Cerebellar nuclear complex (tissue), 1 donor: ENCODE measurements around the gene NTN5.
A peak's percentile ranks its signal among the peaks of the same experiment; 100 is the strongest.
"Not testable (repeated sequence)": the region's sequence is repeated elsewhere in the genome, so short reads cannot be mapped to it uniquely, and the experiment has no call there.

Source experiments
- DNase-seq, 2 experiments: peaks; one replicate each; lab custom pipeline; 2025; lab: John Stamatoyannopoulos, UW

Gene NTN5

DNA sequence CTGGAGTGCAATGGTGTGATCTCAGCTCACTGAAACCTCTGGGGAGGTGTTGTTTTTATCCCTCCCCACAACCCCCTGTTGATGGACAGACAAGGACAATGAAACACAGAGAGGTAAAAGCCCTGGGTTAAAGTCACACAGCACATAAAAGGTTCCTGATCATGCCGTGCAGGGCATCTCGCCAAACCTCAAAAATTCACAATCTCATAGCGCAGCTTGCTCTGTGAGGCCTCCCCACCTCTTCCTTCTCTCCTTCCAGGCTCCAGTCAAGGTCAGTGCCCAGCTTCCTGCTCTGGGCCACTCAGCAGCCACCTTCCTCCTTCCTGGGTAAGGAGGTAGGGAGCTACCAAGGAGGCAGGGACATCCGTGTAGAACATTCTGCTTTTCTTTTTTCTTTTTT, 25.2 kb upstream of the NTN5 start:
- no peak for DNase-seq

DNA sequence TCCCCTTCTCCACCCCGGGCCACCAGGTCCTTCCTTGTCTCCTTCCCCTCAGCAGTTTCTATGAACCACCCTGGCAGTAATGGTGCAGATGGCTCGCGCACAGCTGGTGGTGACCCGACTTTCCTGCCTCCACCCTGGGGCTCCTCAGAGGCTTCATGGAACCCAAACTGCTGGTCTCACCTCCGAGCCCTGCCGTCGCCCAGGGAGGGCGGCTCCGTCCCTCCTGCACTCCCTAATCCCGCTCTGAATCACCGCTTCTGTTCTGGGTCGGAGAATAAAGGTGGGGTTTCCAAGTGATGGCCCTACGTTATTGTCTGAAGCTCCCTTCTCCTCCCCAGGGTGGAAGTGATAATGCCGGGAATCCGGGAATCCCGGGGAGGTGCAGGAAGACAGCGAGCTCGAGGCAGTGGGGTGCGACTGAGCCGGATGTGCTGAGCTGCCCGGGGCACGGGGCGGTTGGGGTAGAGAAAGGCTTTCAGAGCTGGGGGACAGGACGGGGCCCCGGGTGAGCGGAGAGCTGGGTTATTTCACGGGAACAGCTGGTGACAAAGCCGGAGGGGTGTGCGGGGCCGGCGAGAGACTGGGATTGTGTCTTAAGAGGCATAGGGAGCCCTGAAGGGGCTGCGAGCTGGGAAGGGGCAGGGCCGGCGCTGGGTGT, 23.7 kb upstream of the NTN5 start:
- no peak for DNase-seq

DNA sequence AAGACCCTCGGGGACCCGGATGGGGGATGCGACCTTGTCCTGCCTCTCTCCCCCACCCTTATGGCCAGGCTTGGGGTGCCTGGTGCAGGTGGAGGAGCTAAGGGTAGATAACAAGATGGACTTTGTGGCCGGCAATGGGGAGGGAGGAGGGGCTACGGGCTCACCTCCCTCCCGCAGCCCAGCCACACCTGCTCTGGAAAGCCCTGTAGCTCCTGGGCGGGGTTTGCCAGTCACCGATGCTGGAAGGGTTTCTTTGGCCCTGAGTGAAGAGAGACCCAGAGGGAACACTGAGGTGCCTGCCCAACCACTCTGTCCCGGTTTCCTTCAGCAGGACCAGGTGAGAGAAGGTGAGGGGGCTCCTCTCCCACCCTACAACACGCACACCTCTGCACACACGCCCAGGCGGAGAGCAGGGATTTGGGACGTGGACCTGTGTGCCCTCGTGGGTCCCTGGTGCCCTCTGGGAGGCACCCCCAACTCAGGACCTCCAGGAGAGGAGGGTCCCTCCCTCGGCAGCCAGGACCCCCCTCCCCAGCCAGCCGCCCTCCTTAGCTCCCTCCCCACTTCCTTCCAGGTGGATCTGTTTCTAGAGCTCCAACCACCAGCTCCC, 23.0 kb upstream of the NTN5 start, which contains the start of gene FUT2:
Gene FUT2 (plus strand): TSS at position 229 of the 610 bp plus-strand sequence. CDS start 6,986 bp downstream, outside the sequence.
- peak; percentile 17 to 34 for DNase-seq

DNA sequence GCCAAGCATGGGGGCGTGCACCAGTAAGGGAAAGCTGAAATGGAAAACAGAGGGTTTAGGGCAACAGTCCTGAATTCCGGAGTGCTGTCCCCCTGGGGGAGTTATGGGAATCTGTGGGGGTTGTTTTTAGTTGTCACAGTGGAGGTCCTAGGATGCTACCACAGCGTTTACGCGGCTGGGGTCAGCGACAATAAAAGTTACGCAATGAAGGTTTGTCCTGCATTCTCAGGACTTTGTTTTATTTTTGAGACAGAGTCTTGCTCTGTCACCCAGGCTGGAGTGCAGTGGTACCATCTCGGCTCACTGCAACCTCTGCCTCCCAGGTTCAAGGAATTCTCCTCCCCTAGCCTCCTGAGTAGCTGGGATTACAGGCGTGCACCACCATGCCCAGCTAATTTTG, 20.8 kb upstream of the NTN5 start:
- not testable (repeated sequence) for DNase-seq

DNA sequence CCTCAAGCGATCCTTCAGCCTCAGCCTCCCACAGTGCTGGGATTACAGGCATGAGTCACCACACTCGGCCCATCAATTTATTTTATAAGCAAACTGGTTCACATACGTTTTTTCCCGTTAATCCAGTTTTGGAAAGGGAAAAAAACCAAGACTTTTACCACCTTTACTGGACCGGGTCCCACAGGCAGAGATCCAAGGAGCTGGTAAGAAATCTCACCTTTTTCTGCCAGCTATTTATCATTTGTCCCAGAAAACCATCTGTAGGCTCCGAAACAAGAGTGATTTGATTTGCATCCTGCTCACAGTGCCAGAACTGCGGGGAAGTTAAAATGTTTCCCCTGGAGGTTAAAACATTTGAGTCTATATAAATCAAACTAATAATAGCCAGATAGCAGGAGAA, 16.6 kb upstream of the NTN5 start:
- peak in 1 of 2 experiments; percentile 60 for DNase-seq

DNA sequence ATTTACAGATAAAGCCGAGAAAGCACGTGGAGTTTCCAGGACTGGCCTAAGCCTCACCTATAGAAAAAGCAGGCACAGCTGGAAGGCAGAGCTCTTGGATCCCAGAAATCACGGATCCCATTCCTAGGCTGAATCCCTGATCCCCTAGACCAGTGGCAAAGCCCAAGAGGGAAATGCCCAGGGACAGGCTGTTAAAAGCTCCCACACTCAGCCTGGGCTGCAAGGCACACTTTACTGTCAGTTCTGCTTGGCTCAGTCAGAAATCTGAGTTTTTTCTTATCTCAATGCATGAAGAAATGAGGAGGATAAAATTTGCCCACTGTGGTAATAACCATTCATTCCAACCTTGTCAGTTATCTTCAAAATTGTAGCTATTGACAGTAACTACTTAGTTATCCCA, 15.0 kb upstream of the NTN5 start:
- DNase-seq: no peak

DNA sequence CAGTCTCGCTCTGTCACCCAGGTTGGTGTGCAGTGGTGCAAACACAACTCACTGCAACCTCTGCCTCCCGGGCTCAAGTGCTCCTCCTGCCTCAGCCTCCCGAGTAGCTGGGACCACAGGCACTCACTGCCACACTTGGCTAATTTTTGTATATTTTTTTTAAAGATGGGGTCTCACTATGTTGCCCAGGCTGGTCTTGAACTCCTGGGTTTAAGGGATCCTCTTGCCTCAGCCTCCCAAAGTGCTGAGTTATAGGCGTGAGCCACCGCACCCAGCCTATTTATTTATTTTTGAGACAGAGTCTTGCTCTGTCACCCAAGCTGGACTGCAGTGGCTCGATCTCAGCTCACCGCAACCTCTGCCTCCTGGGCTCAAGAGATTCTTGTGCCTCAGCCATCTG, 13.8 kb upstream of the NTN5 start:
- not testable (repeated sequence) for DNase-seq

DNA sequence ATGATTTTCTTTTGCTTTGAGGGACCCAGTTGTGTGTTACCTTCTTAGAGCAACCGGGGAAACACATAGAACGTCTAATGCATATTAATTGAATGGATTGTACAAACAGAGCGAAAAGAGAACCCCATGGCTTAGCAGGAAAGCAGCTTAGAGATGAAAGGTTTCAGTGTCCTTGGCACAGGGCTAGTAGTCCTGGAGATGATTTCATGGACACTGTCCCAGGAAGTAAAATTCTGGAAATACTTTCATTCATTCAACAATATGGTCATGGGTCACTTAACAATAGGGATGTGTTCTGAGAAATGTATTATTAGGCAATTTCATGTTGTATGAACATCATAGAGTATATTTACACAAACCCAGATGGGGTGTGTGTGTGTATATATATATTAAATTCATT, 13.3 kb upstream of the NTN5 start:
- DNase-seq: no peak

DNA sequence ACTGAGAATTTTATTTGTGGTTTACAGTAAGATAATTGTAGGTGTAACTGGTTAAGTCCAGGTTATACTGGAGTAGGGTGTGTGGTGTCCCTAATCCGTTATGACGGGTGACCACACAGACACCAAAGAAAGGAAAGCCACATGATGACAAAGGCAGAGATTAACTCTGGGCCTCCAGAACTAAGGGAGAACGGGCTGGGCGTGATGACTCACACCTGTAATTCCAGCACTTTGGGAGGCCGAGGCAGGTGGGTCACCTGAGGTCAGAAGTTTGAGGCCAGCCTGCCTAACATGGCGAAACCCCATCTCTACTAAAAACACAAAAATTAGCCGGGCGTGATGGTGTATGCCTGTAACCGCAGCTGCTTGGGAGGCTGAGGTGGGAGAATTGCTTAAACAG, 12.8 kb upstream of the NTN5 start:
- no peak for DNase-seq

DNA sequence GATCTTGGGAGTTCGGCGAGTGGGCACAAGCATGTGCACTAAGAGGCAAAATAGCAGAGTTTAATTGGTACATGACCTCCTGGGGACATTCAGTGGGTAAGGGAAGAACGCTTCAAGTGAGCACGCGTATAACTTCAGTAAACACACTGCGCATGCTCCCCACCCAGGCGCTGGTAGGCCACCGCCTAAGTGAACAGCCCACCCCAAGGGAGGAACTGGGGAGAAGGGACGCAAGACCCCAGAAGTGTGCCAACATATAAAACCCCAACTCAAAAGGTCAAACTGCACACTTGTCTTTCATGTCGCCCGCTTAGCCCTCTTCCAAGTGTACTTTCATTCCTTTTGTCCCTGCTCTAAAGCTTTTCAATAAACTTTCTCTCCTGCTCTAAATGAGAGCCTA, 10.5 kb upstream of the NTN5 start:
- DNase-seq: no peak

DNA sequence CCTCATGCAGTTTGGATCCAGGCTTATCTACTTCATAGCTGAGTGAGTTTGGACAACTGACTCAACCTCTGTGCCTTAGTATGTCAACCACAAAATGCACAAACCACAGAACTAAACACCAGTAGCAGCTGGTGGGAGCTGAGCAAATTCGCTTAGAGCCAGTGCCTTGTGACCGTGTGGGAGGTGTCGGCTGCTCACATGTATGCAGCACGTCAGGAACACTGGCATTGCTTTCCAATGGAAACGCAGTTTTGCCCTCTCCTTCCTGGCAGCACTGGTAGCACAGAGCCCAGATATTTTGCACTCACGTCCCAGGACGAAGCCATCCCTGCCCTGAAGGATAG, 8.3 kb upstream of the NTN5 start:
- no peak for DNase-seq

DNA sequence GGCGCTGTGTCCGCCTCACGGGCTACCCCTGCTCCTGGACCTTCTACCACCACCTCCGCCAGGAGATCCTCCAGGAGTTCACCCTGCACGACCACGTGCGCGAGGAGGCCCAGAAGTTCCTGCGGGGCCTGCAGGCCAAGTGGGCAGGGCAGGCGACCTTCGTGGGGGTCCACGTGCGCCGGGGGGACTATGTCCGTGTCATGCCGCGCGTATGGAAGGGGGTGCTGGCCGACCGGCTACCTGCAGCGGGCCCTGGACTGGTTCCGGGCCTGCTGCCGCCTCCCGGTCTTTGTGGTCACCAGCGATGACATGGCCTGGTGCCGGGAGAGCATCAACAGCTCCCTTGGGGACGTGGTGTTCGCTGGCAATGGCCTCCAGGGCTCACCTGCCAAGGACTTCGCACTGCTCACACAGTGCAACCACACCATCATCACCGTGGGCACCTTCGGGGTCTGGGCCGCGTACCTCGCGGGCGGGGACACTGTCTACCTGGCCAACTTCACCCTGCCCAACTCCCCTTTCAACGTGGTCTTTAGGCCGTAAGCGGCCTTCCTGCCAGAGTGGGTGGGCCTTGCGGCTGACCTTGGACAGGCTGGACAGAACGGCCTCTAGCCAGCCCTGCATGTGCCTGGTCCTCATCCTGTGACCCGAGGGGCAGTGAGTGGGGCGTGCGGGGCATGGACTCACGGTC, 7.8 kb upstream of the NTN5 start:
- no peak for DNase-seq

DNA sequence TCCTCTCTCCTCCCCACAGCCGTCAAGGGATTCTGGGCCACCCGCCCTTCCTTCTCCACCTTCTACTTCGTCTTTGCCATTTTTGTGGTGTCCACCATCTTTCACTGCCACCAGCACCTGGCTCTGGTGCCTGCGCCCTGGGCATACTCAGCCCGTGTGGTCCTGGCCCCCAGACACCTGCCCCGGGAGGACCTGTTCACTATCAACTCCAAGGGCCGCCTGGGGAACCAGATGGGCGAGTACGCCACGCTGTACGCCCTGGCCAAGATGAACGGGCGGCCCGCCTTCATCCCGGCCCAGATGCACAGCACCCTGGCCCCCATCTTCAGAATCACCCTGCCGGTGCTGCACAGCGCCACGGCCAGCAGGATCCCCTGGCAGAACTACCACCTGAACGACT, 7.2 kb upstream of the NTN5 start:
- not testable (repeated sequence) for DNase-seq

DNA sequence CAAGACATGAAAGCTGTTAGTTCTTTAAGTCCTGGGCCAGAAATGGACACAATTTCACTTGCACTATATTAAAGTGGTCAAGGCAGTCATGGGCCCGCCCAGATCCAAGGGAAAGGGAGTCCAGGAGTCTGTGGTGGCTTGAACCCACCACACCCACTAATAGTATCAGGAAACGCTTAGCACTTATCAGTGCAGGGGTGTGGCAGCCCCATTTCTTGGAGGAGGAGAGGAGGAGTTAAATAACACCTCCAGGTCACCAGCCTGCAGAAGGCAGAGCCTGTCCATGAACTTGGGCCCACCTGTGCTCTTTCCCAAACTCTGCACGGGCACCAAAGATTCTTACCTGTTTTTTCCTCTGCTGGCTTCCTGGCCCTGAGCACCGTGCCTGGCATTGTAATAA, 5.4 kb upstream of the NTN5 start:
- no peak for DNase-seq

DNA sequence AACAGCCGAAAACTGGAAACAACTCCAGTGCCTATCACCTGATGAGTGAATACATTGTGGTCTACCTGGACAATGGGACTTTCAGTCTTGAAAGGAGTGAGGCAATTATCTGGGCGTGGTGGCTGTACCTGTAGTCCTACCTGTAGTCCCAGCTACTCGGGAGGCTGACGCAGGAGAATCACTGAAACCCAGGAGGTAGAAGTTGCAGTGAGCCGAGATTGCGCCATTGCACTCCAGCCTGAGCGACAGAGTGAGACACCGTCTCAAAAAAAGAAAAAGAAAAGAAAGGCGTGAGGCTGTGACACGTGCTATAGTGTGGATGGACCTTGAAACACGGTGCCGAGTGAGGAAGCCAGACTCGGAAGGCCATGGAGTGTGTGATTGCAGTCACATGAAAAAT, 4.1 kb upstream of the NTN5 start:
- DNase-seq: no peak

DNA sequence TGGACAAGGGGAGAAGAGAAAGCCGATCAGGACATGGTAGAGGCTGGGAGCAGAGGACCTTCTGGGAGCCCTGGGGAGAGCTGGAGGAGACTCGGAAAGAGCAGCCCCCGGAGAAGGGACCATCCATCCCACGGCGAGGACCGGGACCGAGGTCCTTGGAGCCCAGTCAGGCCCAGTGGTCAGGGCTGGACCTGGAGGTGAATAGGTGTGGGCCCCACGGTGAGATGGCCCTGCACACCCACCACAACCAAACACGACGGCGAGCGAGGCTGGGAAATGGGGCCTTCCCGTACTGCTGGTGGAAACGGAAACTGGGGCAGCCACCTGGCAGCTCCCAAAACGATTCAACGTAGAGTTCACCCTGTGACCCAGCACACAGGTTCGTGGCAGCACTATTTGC, 3.7 kb upstream of the NTN5 start:
- no peak for DNase-seq

DNA sequence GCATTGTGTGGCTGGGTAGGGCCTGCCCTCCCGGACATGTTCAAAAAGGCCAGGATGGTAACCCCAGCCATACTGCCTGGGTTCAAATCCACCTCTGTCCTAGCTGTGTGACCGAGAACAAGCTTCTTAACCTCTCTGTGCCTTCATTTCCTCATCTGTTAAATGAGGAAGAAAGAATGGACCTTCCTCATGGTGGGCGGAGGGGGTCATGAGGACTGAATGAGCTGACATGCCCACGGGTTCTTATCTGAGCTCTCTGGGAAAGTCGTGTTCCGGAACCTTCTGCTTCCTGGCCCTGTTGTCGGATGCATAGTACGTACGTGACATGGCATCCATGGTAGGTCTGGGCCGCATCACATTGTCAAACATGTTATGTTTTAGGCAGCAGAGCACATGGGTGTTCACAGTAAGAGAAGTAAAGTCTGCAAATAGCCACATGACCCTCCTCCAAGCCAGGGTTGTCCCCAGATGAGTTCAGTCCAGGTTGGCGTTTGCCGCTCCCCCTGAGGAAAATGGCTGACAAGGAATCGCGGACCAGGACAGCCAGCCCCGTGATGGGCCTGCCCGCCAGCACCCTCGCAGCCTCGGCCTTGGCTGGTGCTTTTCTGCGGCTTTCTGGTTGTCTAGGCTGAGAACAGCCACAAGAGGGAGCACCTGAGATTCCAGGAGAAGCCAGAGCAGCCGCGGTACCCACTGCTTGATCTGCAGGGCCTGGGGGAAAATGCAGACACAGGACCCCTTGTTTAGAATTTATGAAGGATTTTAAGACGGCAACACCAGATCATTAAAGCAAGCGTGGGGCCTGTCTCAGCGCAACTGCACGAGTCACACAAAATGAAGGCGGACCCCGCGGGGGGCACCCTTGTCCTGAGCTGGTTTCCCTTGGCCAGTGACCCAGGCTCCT, 2.4 kb upstream of the NTN5 start:
- DNase-seq: peak; percentile 54 to 88

DNA sequence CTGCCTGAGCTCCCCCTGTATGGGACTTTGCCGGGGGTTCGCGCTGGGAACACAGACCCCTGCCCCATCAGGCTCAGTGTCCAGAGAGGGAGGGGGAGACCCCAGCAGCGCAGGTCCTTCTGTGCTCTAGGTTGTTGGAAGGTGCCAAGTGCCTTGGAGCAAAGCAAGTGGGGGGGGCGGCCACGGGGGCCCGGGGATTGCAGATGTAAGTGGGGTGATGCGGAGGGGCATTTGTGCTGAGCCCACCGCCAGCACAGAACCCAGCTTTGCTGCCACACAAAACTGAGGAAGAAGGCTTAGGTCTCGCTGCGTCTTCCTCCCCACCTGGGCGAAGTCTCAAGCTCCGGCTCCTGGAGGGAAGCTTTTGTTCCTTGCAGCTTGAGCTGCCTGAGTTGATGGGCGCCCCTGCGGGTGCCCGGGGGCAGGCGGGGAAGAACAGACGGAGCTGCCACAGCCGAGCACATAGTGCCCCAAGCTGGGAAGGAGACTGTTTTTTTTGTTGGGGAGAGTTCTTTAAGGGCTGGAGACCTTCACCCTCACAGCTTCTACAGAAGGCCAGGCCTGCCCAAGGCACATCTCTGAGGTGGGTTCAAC, 1.5 kb upstream of the NTN5 start:
- DNase-seq: no peak

DNA sequence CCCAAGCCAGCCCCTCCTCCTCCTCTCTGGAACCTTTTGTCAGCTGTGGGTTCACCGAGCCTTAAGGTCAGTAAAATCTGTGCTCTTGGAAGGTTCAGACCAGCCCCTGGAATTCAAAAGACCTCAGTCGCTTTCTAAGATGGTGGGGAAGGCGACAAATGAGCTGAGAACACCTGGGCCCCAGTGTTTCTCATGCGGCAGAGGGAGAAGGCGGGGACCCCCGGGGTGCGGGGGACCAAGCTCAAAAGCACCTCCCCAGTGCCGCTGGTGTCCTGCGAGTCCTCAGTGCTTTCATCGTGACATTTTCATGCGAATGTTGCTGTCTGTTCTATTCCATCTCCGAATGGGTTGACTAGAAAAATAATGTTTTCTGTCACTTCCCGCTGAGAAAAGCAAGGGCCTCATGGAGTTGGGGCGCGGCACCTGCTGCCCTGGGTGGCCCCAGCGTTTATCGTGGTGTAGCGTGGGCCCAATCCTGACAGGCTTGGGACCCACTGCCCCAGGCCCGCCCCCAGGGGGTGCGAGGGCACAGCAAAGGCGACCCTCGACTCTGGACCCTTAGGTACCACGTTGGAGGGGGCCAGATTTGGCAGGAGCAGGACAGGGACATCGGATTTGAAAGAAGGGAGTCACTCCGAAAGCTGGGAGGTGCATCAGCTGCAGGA, 751 bp upstream of the NTN5 start:
- DNase-seq: no peak

DNA sequence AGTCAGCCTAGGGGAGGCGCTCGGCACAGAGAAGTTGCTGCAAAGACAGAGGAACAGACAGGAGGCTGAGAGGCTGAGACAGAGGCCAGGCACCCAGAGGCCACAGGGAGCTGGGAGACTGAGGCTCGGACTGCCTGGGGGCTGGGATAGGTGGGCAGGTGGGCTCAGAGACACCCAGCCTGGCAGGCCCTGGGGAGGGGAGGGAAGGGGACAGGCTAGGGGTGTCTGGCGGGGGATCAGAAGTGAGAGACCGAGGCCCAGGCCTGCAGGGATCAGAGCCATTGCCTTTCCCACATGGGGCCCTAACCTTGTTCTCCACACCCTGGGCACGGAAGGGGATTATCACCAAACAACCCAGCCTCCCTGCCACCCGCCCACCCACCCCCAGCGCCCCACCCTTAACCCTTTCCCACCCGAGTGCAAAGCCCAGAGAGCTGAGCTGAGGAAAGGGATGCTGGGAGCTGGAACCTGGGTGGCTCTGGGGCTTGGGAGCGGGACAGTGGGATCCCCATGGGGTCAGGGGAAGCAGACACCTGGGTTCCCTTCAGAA, 1.3 kb downstream of the NTN5 start:
- no peak for DNase-seq
